ENCODE results near the gene ZNF577.
"Not testable (repeated sequence)": the region's sequence is repeated elsewhere in the genome, so short reads cannot be mapped to it uniquely, and the experiment has no call there.

The ZNF577 gene

DNA sequence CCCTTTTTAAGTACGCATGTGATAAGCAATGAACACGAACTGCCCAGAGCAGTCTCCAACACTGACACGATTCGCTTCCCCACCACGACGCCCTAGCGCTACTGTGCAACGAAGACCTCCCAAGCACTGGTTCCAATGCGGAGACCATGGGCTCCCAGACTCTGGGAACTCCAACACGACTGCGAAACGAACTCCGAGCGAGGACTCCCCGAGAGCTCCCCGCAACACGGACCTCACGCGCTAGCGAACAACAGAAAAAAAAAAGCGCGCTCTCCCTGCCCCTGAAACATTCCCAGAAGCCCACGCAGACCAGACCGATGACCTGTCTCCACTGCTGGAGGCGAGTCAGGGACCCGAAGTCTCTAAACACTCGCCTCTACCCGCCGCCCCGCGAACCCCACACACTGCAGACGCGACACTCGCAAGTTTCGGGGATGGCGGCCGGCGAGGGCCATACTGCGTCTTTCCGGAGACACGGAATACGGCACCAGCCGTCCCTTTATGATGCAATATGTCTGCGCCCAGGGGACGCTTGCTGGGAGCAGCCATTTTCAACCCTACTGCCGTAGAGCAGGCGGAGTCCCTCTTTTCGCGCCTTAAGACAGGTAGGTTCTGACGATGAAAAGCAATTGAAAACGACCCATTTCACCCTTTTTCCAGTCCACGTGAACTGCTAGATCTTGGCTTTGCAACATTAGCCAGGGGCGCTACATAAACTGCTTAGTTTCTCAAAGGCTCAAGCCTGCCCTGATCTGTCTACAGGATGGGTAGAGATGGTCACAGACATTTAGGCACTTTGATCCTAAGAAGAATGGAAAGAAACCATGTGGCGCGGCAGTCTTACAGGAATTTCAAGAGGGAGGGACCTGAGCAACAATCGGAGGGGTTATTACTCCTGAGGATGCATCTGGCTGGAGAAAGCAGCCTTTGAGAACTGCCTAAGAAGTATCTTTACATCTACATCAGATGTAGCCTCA lies at the start of gene ZNF577:
Gene ZNF577 (minus strand): TSS at position 430 of the 977 bp plus-strand sequence. CDS start 7,569 bp downstream, outside the sequence.
- peak; percentile 37 for DNase-seq (ENCODE audit: low spot score)

DNA sequence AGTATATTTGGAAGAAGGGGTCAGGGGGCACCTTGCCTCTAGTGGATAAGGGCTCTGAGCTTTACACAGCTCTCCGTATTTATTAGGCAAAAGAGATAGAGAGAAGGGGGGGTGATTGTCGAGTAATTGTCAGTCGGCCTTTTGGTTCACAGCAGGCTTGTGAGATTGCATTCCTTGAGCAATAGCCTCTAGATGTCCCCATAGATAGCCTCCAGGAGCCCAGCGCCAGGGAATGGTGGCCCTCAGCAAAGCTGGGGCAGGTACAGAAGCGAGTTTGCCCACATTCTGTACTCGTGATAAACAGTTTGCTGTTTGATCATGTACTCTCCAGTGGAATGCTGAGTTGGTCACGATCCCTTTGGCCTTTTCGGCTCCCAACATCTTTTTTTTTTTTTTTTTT lies 44.2 kb upstream of the ZNF577 start:
- DNase-seq (ENCODE audit: low spot score) = no peak

DNA sequence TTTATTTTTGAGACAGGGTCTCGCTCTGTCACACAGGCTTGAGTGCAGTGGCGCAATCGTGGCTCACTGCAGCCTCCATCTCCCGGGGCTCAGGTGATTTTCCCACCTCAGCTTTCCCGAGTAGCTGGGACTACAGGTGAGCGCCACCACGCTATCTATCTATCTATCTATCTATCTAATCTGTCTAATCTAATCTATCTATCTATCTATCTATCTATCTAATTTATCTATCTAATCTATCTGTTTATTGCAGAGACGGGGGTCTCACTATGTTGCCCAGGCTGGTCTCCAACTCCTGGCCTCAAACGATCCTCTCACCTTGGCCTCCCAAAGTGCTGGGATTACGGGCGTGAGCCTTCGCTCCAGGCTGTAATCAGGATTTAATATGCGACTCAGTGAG lies 40.1 kb upstream of the ZNF577 start:
- DNase-seq (ENCODE audit: low spot score) = no peak

DNA sequence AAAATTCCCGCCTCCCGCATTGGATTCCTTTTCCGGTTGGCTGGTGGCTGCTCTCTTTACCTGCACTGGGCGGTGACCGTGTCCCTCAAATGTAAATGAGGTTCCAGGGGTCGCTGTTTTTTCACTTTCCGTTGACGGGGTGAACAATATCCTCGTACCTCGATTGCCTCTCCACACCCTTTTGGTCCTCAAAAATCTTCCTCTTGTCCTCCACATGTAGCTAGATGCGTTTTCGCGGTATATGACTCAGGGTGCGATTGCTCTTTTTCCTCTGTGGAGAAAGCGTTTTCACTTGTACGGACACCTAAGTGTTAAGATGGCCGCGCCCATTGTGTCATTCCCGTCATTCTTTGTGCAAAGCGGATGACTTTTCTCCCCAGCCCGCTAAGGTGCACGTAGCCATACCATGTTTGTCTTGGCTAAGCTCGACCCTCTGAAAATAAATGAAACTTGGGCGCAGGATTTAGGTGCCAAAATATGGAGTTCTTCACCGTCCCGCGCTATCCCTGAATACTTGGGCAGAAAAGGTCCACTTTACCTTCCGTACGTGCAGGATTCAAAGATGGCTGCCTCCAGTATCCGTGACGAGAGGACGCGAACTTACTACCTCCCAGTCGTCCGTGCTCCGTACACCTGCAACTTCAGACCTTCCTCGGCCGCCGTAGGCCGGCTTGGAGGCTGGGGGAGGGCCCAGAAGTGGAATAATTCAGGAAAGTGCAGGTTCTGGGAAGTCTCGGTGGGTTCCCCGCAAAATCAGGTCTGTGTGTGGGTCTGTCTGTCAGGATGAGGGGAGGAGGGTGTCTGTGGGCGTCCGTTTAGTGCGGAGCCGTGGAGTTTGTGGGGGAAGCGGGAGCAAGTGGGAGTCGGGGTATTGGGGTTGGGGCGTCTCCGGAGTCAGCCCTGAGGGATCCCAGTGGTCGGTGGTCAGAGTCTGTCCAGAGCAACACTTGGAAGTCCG lies 39.3 kb upstream of the ZNF577 start, which contains the start of gene ZNF613:
Gene ZNF613 (plus strand): TSS at position 689 of the 958 bp plus-strand sequence. CDS start 8,749 bp downstream, outside the sequence.
- DNase-seq (ENCODE audit: low spot score) = peak; percentile 64

DNA sequence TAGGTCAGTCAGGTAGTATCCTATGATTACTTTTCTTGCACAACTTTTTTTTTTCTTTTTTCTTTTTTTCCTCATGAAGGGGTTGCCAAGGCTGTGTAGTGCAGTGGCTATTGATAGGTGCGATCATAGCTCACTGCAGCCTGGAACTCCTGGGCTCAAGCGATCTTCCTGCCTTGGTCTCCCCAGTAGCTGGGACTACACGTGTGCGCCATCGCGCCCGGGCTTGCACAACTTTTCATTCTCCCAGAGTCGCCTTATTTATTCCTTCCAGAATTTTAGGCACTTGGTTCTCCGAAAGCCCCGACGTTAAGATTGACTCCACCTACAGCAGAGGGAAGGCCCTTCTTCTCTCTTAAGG lies 38.7 kb upstream of the ZNF577 start:
- DNase-seq (ENCODE audit: low spot score) = no peak

DNA sequence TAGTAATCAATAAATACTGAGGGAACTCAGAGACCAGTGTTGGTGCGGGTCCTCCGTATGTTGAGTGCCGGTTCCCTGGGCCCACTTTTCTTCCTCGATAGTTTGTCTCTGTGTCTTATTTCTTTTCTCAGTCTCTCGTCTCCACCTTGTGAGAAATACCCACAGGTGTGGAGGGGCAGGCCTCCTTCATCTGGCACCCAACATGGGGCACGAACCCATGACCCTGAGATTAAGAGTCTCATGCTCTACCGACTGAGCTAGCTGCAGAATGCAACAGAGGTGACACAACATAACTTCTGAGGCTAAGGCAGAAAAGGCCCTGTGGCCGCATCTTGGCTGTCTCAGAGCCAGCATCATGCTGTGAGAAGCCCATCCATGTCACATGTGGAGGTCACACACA lies 34.2 kb upstream of the ZNF577 start:
- no peak for DNase-seq (ENCODE audit: low spot score)

DNA sequence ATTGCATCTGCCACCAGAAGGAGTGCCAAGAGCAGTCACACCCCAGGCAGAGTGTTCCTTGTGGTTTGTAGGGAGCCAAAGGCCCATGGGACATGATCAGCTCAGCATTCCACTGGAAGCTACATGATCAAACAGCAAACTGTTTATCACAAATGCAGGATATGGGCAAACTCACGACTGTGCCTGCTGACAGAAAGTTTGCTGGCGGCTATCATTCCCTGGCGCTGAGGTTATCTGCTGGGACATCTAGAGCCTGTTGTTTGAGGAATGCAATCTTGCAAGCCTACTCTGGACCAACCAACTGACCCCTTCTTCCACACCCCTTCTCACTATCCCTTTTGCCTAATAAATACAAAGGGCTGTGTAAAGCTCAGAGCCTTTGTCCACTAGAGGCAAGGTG lies 31.9 kb upstream of the ZNF577 start:
- no peak for DNase-seq (ENCODE audit: low spot score)

DNA sequence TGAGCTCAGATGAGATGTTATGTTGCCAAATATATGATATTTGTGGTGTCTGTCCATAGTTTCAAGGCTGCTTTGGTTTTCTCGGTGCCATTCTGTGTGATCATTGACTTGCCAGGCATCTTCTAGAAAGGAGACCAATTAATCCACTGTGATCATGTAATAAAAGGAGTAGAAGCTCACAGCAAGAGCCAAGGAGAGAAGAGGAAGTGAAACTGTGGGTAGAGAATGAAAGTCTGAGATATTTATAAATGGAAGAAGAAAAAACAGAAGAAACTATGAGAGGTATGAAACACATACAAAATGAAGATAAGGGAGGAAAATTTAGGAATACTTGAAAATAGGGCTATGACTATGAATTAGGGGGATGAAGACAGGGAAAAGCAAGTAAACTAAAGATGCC lies 28.4 kb upstream of the ZNF577 start:
- DNase-seq (ENCODE audit: low spot score) = no peak

DNA sequence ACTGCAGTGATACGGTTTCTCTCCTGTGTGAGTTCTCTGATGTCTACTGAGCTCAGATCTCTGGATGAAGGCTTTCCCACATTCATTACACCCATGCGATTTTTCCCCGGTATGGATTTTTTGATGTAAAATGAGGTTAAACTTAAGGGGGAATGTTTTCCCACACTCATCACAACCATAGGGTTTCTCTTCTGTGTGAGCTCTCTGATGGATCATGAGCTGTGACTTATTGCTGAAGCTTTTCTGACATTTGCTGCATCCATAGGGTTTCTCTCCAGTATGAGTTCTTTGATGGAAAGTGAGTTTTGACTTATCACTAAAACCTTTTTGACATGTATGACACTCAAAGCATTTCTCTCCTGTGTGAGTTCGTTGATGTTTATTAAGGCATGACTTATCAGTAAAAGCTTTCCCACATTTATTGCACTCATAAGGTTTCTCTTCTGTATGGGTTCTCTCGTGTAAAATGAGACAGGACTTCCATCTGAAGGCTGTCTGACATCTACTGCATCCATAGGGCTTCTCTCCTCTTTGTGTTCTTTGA lies 27.6 kb upstream of the ZNF577 start:
- no peak for DNase-seq (ENCODE audit: low spot score)

DNA sequence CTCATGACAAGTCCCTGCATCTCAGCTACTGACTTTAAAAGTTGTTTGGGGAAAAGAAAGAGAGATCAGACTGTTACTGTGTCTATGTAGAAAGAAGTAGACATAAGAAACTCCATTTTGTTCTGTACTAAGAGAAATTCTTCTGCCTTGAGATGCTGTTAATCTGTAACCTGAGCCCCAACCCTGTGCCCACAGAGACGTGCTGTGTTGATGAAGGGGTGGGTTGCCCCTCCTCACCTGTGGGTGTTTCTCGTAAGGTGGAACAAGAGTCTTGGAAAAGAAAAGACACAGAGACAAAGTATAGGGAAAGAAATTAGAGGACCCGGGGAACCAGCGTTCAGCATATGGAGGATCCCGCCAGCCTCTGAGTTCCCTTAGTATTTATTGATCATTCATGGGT lies 20.2 kb upstream of the ZNF577 start:
- DNase-seq (ENCODE audit: low spot score) = not testable (repeated sequence)

DNA sequence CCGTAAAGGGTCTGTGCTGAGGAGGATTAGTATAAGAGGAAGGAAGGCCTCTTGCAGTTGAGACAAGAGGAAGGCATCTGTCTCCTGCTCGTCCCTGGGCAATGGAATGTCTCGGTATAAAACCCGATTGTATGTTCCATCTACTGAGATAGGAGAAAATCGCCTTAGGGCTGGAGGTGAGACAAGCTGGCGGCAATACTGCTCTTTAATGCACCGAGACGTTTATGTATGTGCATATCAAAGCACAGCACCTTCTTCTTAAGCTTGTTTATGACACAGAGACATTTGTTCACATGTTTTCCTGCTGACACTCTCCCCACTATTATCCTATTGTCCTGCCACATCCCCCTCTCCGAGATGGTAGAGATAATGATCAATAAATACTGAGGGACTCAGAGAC lies 18.4 kb upstream of the ZNF577 start:
- DNase-seq (ENCODE audit: low spot score) = not testable (repeated sequence)

DNA sequence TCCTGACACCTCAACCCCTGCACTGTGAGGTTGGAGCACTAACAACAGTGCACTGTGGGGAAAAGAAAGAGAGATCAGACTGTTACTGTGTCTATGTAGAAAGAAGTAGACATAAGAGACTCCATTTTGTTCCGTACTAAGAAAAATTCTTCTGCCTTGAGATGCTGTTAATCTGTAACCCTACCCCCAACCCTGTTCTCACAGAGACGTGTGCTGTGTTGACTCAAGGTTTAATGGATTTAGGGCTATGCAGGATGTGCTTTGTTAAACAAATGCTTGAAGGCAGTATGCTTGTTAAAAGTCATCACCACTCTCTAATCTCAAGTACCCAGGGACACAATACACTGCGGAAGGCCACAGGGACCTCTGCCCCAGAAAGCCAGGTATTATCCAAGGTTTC lies 17.9 kb upstream of the ZNF577 start:
- not testable (repeated sequence) for DNase-seq (ENCODE audit: low spot score)

DNA sequence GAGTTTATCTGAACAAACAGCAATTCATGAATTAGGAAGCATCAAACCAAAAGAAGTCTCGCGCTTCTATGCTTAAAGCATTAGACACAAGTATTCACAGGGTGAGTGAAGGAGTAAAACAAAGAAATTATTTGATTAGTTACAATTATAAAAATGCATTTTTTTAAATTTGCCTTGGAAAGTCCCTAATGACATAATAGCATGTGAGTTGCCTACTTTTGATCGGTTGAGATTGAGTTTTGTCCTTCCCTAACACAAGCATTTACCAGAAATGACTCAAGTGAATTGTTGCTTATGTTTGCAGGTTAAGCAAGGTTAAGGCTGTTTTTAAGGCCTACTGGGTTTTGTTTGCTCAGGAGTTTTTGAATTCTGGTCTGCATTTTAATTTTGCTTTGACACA lies 17.5 kb upstream of the ZNF577 start:
- no peak for DNase-seq (ENCODE audit: low spot score)

DNA sequence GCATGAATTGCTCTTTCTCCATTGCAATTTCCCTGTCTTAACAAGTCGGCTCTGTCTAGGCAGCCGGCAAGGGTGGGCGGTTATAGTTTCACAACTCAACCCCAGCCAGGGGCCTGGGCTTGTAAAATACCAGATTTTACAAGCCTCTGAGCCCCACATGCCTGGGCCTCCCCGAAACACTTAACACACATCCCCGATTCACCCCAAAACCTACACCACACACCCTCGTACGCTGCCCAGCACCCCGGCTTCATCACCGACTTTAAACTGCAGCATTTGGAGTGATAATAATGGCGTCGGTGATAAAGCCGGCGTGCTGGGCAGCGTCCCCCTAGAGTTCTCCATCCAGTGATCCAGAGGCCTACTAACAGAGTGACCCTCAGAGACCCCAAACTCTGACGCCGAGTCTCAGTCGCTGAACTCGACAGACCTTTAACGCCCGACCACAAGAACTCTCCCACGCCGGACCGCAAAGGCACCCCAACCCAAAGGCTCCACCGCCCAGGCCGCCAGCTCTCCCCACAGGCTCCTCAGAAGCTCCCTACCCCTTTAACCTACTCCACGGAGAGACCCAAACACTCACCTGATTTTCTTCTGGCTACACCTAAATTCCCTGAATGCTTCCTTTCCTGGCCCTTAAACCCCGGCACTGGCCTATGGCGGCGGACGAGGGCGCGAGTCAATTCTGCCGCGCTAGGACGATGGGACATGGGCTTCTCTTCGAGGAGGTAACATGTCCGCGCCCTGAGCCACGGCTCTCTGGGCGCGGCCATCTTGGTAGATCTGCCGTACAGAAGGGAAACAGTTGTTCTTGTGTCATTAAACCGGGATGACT lies 16.8 kb upstream of the ZNF577 start, which contains the start of gene ZNF649:
Gene ZNF649 (minus strand): TSS at position 687 of the 835 bp plus-strand sequence. CDS start 4,910 bp downstream, outside the sequence.
- peak; percentile 65 for DNase-seq (ENCODE audit: low spot score)

DNA sequence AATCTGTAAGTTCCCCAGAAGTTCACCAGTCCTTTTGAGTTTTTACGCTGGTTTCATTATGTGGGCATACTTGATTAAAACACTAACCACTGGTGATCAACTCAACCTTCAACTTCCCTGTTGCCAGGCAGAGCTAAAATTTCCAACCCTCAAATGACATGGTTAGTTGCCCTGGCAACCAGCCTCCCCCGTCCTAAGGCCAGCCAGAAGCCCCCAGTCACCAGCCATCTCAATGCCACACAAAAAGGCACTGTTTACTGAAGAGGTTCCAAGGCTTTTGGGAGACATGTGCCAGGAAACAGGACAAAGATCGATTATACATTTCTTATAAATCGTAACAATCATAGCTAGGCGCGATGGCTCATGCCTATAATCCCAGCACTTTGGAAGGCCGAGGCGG lies 15.4 kb upstream of the ZNF577 start:
- no peak for DNase-seq (ENCODE audit: low spot score)

DNA sequence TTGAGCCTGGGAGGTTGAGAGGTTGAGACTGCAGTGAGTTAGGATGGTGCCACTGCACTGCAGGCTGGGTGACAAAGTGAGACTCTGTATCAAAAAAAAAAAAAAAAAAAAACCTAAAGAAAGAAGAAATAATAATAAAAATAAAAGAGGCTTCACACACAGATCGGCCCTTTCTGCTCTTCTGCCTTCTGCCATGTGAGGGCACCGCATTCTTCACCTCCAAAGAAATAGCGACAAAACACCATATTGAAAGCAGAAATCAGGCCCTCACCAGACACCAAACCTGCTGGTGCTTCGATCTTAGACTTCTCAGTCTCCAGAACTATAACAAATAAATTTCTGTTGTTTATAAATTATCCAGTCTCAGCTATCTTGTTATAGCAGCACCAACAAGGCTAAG lies 14.1 kb upstream of the ZNF577 start:
- DNase-seq (ENCODE audit: low spot score) = no peak

DNA sequence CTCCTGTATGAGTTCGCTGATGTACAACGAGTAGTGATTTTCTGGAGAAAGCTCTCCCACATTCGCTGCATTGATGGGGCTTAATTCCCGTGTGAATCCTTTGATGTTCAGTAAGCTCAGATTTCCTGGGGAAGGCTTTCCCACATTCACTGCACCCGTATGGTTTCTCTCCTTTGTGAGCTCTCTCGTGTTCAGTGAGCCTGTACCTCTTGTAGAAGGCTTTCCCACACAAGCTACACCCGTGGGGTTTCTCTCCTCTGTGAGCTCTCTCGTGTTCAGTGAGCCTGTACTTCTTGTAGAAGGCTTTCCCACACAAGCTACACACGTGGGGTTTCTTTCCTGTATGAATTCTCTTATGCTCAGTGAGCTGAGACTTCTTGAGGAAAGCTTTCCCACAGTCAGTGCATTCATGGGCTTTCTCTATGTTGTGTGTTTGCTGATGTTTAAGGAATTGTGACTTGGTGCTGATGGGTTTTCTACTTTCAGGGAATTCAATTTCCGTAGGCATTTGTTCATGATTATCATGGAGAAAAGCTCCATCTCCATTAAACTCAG lies 3.5 kb upstream of the ZNF577 start:
- DNase-seq (ENCODE audit: low spot score) = no peak

DNA sequence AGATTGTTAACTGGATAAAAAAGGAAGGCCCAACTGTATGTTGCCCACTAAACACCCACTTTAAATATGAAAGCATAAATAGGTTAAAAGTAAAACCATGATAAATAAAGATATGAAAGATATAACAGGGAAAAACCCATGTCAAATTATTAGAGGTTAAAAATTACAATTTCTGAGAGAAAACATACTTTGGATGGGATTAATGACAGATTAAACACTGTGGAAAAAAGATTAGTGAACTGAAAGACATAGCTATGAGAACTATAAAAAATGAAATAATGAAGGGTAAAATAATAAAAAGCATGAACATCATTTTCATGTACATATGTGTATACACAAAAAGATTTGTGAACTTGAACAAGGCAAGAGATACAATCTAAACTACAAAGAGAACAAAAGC lies 2.2 kb upstream of the ZNF577 start:
- no peak for DNase-seq (ENCODE audit: low spot score)

DNA sequence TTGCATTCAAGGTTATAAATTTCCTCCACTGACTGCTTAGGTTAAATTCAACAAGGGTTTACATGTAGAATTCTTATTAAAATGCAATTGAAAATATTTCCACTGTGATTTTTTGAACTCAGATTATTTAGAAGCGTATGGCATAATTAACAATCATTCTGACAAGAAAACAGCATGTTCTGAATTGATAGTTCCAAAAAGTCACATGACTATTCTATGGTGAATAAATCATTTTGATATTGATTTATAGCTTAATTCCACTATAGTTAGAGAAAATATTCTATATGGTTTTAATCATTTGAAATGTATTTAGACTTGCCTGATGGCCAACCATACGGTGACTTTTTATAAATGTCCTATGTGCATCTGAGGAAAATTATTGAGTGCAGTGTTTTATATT lies 3.0 kb downstream of the ZNF577 start:
- DNase-seq (ENCODE audit: low spot score) = no peak

DNA sequence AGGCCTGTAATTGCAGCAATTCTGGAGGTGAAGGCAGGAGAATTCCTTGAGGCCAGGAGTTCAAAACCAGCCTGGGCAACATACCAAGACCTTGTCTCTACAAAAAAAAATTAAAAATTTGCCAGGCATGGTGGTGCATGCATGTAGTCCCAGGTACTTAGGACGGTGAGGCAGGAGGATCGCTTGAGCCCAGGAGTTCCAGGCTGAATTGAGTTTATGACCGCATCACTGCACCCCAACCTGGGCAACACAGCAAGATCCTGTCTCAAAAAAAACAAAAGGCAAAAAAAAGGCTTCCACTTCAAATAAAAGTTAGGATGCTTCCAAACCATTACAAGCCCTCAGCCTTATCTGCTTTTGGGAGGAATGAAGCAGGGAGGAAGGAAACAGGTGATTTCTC lies 5.2 kb downstream of the ZNF577 start:
- DNase-seq (ENCODE audit: low spot score) = no peak

DNA sequence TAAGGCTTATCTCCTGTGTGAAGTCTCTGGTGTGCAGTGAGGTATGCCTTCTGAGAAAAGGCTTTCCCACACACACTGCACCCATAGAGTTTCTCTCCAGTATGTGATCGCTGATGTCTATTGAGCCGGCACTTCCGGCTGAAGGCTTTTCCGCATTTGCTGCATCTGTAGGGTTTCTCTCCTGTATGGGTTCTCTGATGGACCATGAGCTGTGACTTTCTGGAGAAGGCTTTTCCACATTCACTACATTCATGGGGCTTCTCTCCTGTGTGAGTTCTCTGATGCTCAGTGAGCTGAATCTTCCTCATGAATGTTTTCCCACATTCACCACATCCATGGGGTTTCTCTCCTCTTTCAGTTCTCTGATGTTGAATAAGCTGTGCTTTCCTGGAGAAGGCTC lies 14.7 kb downstream of the ZNF577 start:
- DNase-seq (ENCODE audit: low spot score) = no peak

Measured in hematopoietic multipotent progenitor cell treated with erythropoietin and hydrocortisone succinate and interleukin-3 and kit ligand, for 15 days (in vitro differentiated cells).